CD4-positive, alpha-beta T cell (primary cell): ENCODE results near the gene MAP3K20. TPM values are rescaled to one million over a fixed set of nuclear protein-coding genes. Genes with fewer than 3 reads are reported as not detected.

ENCODE experiments used
- ATAC-seq: fragments of 200-7000 bp; cut with Tn5 transposase; one replicate; pipeline ENCODE4 v1.10.0; 2022; ENCODE audit warnings: mild to moderate bottlenecking; ENCODE audit not compliant: poor library complexity
- CTCF ChIA-PET: fragments of 350-600 bp; sonication (Branson Sonifier 250); formaldehyde crosslinking; loops from one replicate; lab custom pipeline; 2021; ENCODE audit warnings: antibody characterized with exemption, inconsistent platforms; lab: Charles Lee
- POLR2A ChIA-PET: fragments of 350-600 bp; sonication (Branson Sonifier 250); formaldehyde crosslinking; loops from one replicate; lab custom pipeline; 2021; ENCODE audit warnings: antibody characterized with exemption, inconsistent platforms; lab: Charles Lee
- DNase-seq, 14 experiments: peaks; one replicate each; pipeline ENCODE4 v3.0.0-alpha.2; 2013 to 2020; ENCODE audit warnings: mixed read lengths in 2 of 14
- H3K27ac ChIP-seq, 2 donors: one replicate each; pipeline versions ENCODE4 v1.5.1 to v1.7.0; 2013; ENCODE audit warnings: low read length in 2 of 2, low read depth in 1 of 2, mild to moderate bottlenecking in 1 of 2
- H3K27me3 ChIP-seq, 2 experiments: 1 replicate in 1 of 2; 2 replicates in 1 of 2; pipeline versions ENCODE4 v1.6.1 to v1.7.0; 2013; ENCODE audit warnings: low read length in 2 of 2, control low read depth in 1 of 2, mild to moderate bottlenecking in 1 of 2, moderate library complexity in 1 of 2; ENCODE audit not compliant: insufficient read depth in 2 of 2, control insufficient read depth in 1 of 2
- H3K36me3 ChIP-seq: one replicate; pipeline ENCODE4 v1.6.1; 2013; ENCODE audit warnings: low read length, control low read depth; ENCODE audit not compliant: insufficient read depth
- H3K4me1 ChIP-seq: one replicate; pipeline ENCODE4 v1.6.1; 2013; ENCODE audit warnings: low read length, control low read depth; ENCODE audit not compliant: insufficient read depth
- H3K4me3 ChIP-seq: one replicate; pipeline ENCODE4 v1.5.1; 2013; ENCODE audit warnings: mild to moderate bottlenecking, low read length, moderate library complexity
- H3K9me3 ChIP-seq, 2 experiments: 1 replicate in 1 of 2; 2 replicates in 1 of 2; pipeline versions ENCODE4 v1.6.1 to v1.7.0; 2013; ENCODE audit warnings: low read length in 2 of 2, mild to moderate bottlenecking in 2 of 2, control low read depth in 1 of 2, moderate library complexity in 1 of 2; ENCODE audit not compliant: control insufficient read depth in 1 of 2, insufficient read depth in 1 of 2
- H3K27ac Mint-ChIP-seq: one replicate; pipeline ENCODE4 v1.8.0; 2020; ENCODE audit warnings: mixed read lengths
- H3K27me3 Mint-ChIP-seq: one replicate; pipeline ENCODE4 v1.8.0; 2021; ENCODE audit warnings: mixed read lengths
- H3K36me3 Mint-ChIP-seq: one replicate; pipeline ENCODE4 v1.8.0; 2021; ENCODE audit warnings: low read depth, mixed read lengths
- H3K4me1 Mint-ChIP-seq: one replicate; pipeline ENCODE4 v1.8.0; 2021; ENCODE audit warnings: low read depth, mixed read lengths
- H3K4me3 Mint-ChIP-seq: one replicate; pipeline ENCODE4 v1.8.0; 2020; ENCODE audit warnings: mild to moderate bottlenecking, mixed read lengths
- H3K9me3 Mint-ChIP-seq: one replicate; pipeline ENCODE4 v1.8.0; 2020; ENCODE audit warnings: mixed read lengths
- CTCF ChIP-seq: fragments of 200-600 bp; IDR thresholded peaks from one replicate; pipeline ENCODE4 v1.8.0; 2022; ENCODE audit warnings: antibody characterized with exemption, mild to moderate bottlenecking
- intact Hi-C, 2 experiments: fragments of 100-400 bp; cut with DNase I in 1 of 2; cut with micrococcal nuclease in 1 of 2; formaldehyde crosslinking; loops; one replicate each; pipeline versions ENCODE4 v1.15.1 to v1.9.0; 2023 to 2025; cut with DNase I, micrococcal nuclease
- total RNA-seq, 174 experiments: library from RNA in 2 of 174; stranded (reverse) in 2 of 174; gene quantifications; one replicate each; pipeline ENCODE4 v1.2.3 and lab custom pipeline; 2021 to 2026

The MAP3K20 gene
- total RNA-seq, 2 experiments from 2014 or later, result 0.36 to 0.39 TPM

GRCh38 chr2:173095356-173095755, 19.7 kb downstream of the MAP3K20 start:
- no peak overlapping the region for H3K4me3 Mint-ChIP-seq
- Histone ChIP-seq H3K27me3 (no peaks in the 10 kb centered on the region), H3K4me3 (no peak overlapping the region), H3K27ac (no peak overlapping the region), H3K4me1 (no peaks in the 10 kb centered on the region), H3K9me3 (no peaks in the 10 kb centered on the region), H3K36me3 (no peaks in the 10 kb centered on the region)
- POLR2A ChIA-PET, result no interaction called here
- no peaks in the 10 kb centered on the region for H3K9me3 Mint-ChIP-seq
- no peaks in the 10 kb centered on the region for H3K27me3 Mint-ChIP-seq
- TF ChIP-seq CTCF, result no peak
- CTCF ChIA-PET, result no interaction called here
- DNase-seq (no peak), ATAC-seq (no peak)
- no peaks in the 10 kb centered on the region for H3K36me3 Mint-ChIP-seq
- H3K4me1 Mint-ChIP-seq, result no peaks in the 10 kb centered on the region
- H3K27ac Mint-ChIP-seq, result no peak overlapping the region
- intact Hi-C loops, result no loop called here

DNA sequence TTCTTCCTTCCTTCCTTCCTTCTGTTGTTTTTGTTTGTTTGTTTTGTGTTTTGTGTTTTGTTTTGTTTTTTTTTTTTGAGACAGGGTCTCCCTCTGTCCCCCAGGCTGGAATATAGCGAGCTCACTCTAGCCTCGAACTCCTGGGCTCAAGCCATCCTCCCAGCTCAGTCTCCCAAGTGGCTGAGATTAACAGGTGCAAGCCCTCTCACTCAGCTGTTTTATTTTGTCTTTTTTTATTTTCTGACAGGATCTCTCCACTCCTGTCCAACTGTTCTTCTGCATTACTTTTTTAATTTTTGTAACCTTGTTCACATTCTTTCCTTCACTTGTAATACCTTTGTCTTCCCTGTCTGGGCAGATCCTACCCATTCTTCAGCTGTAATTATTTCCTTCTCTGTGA, 23.6 kb downstream of the MAP3K20 start:
- CTCF ChIA-PET, result no interaction called here
- H3K4me3 ChIP-seq, result no peak overlapping the region
- H3K27me3 ChIP-seq, result no peaks in the 10 kb centered on the region
- ATAC-seq (no peak), DNase-seq (no peak)
- no peaks in the 10 kb centered on the region for H3K36me3 ChIP-seq
- Mint-ChIP-seq H3K36me3 (no peaks in the 10 kb centered on the region), H3K27ac (no peak overlapping the region), H3K27me3 (no peaks in the 10 kb centered on the region), H3K9me3 (no peaks in the 10 kb centered on the region), H3K4me3 (no peak overlapping the region), H3K4me1 (no peaks in the 10 kb centered on the region)
- H3K27ac ChIP-seq, result no peak overlapping the region
- intact Hi-C loops, result no loop called here
- H3K4me1 ChIP-seq, result no peaks in the 10 kb centered on the region
- POLR2A ChIA-PET, result no interaction called here
- TF ChIP-seq CTCF, result no peak
- H3K9me3 ChIP-seq, result no peaks in the 10 kb centered on the region

DNA sequence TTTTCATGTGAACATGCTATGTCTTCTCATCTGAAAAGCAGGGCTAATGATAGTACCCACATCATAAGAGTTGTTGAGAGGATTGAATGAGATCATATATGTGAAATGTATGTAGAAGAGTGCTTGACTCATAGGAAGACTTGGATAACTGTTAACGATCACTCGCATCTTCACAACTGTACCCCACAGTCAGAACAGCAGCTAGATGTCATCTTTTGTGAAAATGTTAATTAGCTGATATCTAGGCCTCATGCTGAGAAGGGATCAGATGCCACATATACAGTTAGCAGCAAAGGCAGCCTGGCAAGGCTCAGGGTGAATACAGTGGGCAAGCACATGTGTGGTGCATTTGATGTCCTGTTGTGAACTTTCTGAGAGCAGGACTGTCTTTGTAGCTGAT, 24.2 kb downstream of the MAP3K20 start:
- intact Hi-C loops, result no loop called here
- H3K36me3 ChIP-seq, result no peaks in the 10 kb centered on the region
- DNase-seq, result no peak
- H3K27ac Mint-ChIP-seq, result no peak overlapping the region
- H3K27ac ChIP-seq, result no peak overlapping the region
- CTCF ChIA-PET, result no interaction called here
- no peak for TF ChIP-seq CTCF
- no peaks in the 10 kb centered on the region for H3K27me3 ChIP-seq
- POLR2A ChIA-PET, result no interaction called here
- no peaks in the 10 kb centered on the region for H3K4me1 ChIP-seq
- no peaks in the 10 kb centered on the region for H3K9me3 ChIP-seq
- no peaks in the 10 kb centered on the region for H3K27me3 Mint-ChIP-seq
- no peak for ATAC-seq
- H3K9me3 Mint-ChIP-seq, result no peaks in the 10 kb centered on the region
- no peak overlapping the region for H3K4me3 Mint-ChIP-seq
- H3K4me3 ChIP-seq, result no peak overlapping the region
- no peaks in the 10 kb centered on the region for H3K36me3 Mint-ChIP-seq
- H3K4me1 Mint-ChIP-seq, result no peaks in the 10 kb centered on the region
